ENCODE results near the gene MRPS2.

DNA sequence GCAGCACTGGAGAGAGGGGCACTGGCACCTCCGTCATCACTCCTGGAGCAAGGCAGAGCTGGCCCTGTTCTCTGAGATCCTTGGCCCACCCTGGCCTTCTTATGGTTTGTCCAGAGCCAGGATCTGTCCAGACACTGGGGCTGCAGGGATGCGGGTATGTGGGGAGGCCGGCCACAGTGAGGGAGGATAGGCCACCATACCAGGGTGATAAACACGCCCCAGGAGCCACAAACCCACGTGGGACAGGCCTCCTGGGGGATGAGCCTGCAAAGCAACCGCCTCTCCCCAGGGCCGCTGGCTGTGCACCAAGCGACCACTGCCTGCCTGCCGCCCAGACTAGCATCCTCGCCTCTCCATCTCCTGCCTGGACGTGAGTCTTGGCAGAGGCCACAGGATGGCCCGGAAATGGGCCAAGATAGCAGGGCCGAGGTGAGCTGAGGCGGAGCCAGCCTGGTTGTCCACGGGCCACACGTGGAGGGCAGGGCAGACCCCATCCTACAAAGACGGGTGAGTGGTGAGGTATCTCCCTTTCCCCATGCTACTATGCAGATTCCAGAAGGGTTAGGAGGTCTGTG, 49.9 kb downstream of the MRPS2 start:
- TF ChIP-seq JUND (IDR thresholded peaks at IDR 0.05), result no peak
- TF ChIP-seq, protein P1, sequence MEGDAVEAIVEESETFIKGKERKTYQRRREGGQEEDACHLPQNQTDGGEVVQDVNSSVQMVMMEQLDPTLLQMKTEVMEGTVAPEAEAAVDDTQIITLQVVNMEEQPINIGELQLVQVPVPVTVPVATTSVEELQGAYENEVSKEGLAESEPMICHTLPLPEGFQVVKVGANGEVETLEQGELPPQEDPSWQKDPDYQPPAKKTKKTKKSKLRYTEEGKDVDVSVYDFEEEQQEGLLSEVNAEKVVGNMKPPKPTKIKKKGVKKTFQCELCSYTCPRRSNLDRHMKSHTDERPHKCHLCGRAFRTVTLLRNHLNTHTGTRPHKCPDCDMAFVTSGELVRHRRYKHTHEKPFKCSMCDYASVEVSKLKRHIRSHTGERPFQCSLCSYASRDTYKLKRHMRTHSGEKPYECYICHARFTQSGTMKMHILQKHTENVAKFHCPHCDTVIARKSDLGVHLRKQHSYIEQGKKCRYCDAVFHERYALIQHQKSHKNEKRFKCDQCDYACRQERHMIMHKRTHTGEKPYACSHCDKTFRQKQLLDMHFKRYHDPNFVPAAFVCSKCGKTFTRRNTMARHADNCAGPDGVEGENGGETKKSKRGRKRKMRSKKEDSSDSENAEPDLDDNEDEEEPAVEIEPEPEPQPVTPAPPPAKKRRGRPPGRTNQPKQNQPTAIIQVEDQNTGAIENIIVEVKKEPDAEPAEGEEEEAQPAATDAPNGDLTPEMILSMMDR (IDR thresholded peaks at IDR 0.05; ENCODE audit: low read depth, low read length, missing input control), result no peak
- TF ChIP-seq RXRA (IDR thresholded peaks at IDR 0.05), result no peak
- TF ChIP-seq EGR1 (IDR thresholded peaks at IDR 0.05; ENCODE audit: low read depth in 2 of 2), result no peak
- no peak for TF ChIP-seq HNF4A (conservative IDR thresholded peaks at IDR 0.05)
- TF ChIP-seq SP1 (IDR thresholded peaks at IDR 0.05), result no peak
- TF ChIP-seq, protein P2, sequence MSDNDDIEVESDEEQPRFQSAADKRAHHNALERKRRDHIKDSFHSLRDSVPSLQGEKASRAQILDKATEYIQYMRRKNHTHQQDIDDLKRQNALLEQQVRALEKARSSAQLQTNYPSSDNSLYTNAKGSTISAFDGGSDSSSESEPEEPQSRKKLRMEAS (IDR thresholded peaks at IDR 0.05), result no peak
- no peak for TF ChIP-seq GABPA (IDR thresholded peaks at IDR 0.05 in 1 of 2, conservative IDR thresholded peaks at IDR 0.05 in 1 of 2)
- no peak for TF ChIP-seq FOXA1 (IDR thresholded peaks at IDR 0.05)
- TF ChIP-seq, protein P3, sequence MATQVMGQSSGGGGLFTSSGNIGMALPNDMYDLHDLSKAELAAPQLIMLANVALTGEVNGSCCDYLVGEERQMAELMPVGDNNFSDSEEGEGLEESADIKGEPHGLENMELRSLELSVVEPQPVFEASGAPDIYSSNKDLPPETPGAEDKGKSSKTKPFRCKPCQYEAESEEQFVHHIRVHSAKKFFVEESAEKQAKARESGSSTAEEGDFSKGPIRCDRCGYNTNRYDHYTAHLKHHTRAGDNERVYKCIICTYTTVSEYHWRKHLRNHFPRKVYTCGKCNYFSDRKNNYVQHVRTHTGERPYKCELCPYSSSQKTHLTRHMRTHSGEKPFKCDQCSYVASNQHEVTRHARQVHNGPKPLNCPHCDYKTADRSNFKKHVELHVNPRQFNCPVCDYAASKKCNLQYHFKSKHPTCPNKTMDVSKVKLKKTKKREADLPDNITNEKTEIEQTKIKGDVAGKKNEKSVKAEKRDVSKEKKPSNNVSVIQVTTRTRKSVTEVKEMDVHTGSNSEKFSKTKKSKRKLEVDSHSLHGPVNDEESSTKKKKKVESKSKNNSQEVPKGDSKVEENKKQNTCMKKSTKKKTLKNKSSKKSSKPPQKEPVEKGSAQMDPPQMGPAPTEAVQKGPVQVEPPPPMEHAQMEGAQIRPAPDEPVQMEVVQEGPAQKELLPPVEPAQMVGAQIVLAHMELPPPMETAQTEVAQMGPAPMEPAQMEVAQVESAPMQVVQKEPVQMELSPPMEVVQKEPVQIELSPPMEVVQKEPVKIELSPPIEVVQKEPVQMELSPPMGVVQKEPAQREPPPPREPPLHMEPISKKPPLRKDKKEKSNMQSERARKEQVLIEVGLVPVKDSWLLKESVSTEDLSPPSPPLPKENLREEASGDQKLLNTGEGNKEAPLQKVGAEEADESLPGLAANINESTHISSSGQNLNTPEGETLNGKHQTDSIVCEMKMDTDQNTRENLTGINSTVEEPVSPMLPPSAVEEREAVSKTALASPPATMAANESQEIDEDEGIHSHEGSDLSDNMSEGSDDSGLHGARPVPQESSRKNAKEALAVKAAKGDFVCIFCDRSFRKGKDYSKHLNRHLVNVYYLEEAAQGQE (IDR thresholded peaks at IDR 0.05), result no peak
- TF ChIP-seq TAF1 (conservative IDR thresholded peaks at IDR 0.05), result no peak
- no peak for TF ChIP-seq RAD21 (IDR thresholded peaks at IDR 0.05)
- TF ChIP-seq, protein P4, sequence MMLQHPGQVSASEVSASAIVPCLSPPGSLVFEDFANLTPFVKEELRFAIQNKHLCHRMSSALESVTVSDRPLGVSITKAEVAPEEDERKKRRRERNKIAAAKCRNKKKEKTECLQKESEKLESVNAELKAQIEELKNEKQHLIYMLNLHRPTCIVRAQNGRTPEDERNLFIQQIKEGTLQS (IDR thresholded peaks at IDR 0.05), result no peak
- TF ChIP-seq, protein P5, sequence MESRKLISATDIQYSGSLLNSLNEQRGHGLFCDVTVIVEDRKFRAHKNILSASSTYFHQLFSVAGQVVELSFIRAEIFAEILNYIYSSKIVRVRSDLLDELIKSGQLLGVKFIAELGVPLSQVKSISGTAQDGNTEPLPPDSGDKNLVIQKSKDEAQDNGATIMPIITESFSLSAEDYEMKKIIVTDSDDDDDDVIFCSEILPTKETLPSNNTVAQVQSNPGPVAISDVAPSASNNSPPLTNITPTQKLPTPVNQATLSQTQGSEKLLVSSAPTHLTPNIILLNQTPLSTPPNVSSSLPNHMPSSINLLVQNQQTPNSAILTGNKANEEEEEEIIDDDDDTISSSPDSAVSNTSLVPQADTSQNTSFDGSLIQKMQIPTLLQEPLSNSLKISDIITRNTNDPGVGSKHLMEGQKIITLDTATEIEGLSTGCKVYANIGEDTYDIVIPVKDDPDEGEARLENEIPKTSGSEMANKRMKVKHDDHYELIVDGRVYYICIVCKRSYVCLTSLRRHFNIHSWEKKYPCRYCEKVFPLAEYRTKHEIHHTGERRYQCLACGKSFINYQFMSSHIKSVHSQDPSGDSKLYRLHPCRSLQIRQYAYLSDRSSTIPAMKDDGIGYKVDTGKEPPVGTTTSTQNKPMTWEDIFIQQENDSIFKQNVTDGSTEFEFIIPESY (IDR thresholded peaks at IDR 0.05), result no peak

Data from liver (tissue), 3 donors.